PC-9 (cell line): ENCODE measurements around the gene MUC5AC. TPM values are rescaled to one million over a fixed set of nuclear protein-coding genes. Genes with fewer than 3 reads are reported as not detected.
A peak's percentile ranks its signal among the peaks of the same experiment; 100 is the strongest.

Experiments used
- BruUV-seq: library from RNA; stranded (reverse); fragments of 400-500 nt; replicated peaks from 2 replicates; lab custom pipeline; 2021; lab: Mats Ljungman, UMichigan
- CTCF ChIA-PET: fragments of 300-600 bp; sonication (Branson Sonifier 250); formaldehyde crosslinking; loops from one replicate; lab custom pipeline; 2022; ENCODE audit warnings: antibody characterized with exemption; lab: Charles Lee
- POLR2A ChIA-PET: fragments of 300-600 bp; sonication (Branson Sonifier 250); formaldehyde crosslinking; loops from one replicate; lab custom pipeline; 2022; ENCODE audit warnings: antibody characterized with exemption; ENCODE audit not compliant: unreplicated experiment; lab: Charles Lee
- DNase-seq, 2 experiments: peaks; one replicate each; pipeline versions ENCODE4 v3.0.0 to v3.0.0-alpha.2; 2015 to 2022; ENCODE audit warnings: mixed read lengths in 1 of 2
- H2AFZ ChIP-seq: fragments of 200-600 bp; sonication (generic); 2 replicates; pipeline ENCODE4 v1.8.1; 2017; ENCODE audit warnings: antibody characterized with exemption
- H3F3A ChIP-seq: fragments of 200-600 bp; sonication (generic); 2 replicates; pipeline ENCODE4 v1.8.1; 2017; ENCODE audit warnings: antibody characterized with exemption, mild to moderate bottlenecking, low read depth; ENCODE audit not compliant: insufficient read depth
- H3K27ac ChIP-seq: fragments of 200-600 bp; sonication (generic); 2 replicates; pipeline ENCODE4 v1.6.1; 2016; ENCODE audit warnings: mixed run types
- H3K27me3 ChIP-seq: fragments of 200-600 bp; sonication (generic); 2 replicates; pipeline ENCODE4 v1.6.1; 2016; ENCODE audit warnings: low read depth, mixed run types; ENCODE audit not compliant: insufficient read depth
- H3K36me3 ChIP-seq: fragments of 200-600 bp; sonication (generic); 2 replicates; pipeline ENCODE4 v1.6.1; 2016; ENCODE audit warnings: low read depth, mixed run types
- H3K4me1 ChIP-seq: fragments of 200-600 bp; sonication (generic); replicated peaks from 2 replicates; pipeline ENCODE4 v1.6.1; 2016; ENCODE audit warnings: mixed run types; ENCODE audit not compliant: insufficient read depth
- H3K4me2 ChIP-seq: fragments of 200-600 bp; sonication (generic); 2 replicates; pipeline ENCODE4 v1.6.1; 2017; ENCODE audit warnings: mixed run types
- H3K4me3 ChIP-seq: fragments of 200-600 bp; sonication (generic); 2 replicates; pipeline ENCODE4 v1.6.1; 2016; ENCODE audit warnings: mixed run types
- H3K79me2 ChIP-seq: fragments of 200-600 bp; sonication (generic); 2 replicates; pipeline ENCODE4 v1.6.1; 2017; ENCODE audit warnings: low read depth, mixed run types
- H3K9me2 ChIP-seq: fragments of 200-600 bp; sonication (generic); 2 replicates; pipeline ENCODE4 v1.8.1; 2017; ENCODE audit warnings: mild to moderate bottlenecking; ENCODE audit not compliant: insufficient read depth
- H3K9me3 ChIP-seq: fragments of 200-600 bp; sonication (generic); 2 replicates; pipeline ENCODE4 v1.8.1; 2016; ENCODE audit warnings: low read depth; ENCODE audit not compliant: insufficient read depth
- H4K20me1 ChIP-seq: fragments of 200-600 bp; sonication (generic); 2 replicates; pipeline ENCODE4 v1.8.1; 2017; ENCODE audit not compliant: insufficient read depth
- EZH2 ChIP-seq: fragments of 200-600 bp; sonication (generic); IDR thresholded peaks from 2 replicates; pipeline ENCODE4 v1.8.0; 2017; ENCODE audit warnings: antibody characterized with exemption, low read depth
- intact Hi-C: fragments of 100-400 bp; cut with micrococcal nuclease; formaldehyde crosslinking; loops from one replicate; pipeline ENCODE4 v1.10.0; 2022; ENCODE audit not compliant: unreplicated experiment
- total RNA-seq: library from RNA; stranded (reverse); gene quantifications from 2 replicates; pipeline ENCODE4 v1.2.3, GENCODE V29; 2021
- TF ChIP-seq, protein P1 (sequence below): fragments of 200-600 bp; sonication (generic); conservative IDR thresholded peaks from 2 replicates; pipeline ENCODE4 v1.6.1; 2017; ENCODE audit warnings: mixed run types, antibody characterized with exemption, mild to moderate bottlenecking, moderate library complexity

The MUC5AC gene
- total RNA-seq, 1 experiment from 2014 or later = 0.09 TPM

DNA sequence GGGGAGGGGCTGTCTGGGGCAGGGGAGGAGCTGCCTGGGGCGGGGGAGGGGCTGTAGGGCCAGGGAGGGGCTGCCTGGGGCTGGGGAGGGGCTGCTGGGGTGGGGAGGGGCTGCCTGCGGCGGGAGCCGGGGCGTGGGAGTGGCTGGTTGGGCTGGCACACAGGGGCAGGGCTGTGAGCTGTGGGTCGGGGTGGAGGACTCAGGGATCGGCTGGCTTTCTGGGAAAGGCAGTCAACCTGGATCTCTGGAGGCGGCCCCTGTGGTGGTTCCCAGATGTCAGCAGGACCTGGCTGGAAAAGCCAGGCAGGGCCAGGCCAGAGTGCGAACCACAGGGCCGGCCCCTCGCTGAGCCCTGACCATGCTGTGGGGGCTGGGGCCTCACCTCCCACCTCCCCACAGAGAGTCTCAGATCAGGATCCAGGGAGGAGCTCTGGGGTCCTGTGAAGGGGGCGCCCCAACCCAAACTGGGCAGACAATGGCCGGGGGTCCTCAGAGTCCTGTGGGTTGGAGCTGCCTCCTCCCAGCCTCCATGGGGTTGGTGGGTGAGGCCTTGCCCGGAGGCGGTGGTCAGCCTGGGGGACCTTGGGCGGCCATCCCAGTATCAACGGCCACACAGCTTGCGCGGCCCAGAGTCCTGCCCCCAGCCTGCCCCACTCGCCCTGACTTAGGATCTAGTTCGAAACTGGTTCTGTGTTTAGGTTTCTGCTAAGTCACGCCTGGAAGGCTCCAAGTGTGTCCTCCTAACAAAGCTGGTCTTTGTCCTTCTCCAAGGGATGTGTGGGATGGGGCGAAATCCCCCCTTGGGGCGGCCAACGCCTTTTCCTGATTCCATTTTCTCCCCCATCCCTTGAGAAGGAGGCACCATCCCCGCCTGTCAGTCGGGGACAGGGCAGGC, 67.0 kb downstream of the MUC5AC start:
- Histone ChIP-seq H3K9me2 (no peaks in the 10 kb centered on the region), H3K27me3 (no peaks in the 10 kb centered on the region), H2AFZ (no peak overlapping the region), H3K9me3 (no peaks in the 10 kb centered on the region), H3K4me3 (peak overlapping the region; percentile 39; the same call in 1 of the 2 replicates), H3K27ac (no peak overlapping the region), H3K4me2 (peak overlapping the region; percentile 56), H3K36me3 (no peaks in the 10 kb centered on the region), H3K79me2 (0 out of 2 replicates have a peak, but pooled peaks cover 3% of the 10 kb centered on the region), H3K4me1 (peaks cover 26% of the 10 kb centered on the region), H3F3A (no peaks in the 10 kb centered on the region), H4K20me1 (no peaks in the 10 kb centered on the region)
- TF ChIP-seq EZH2 = no peak
- TF ChIP-seq, protein P1, sequence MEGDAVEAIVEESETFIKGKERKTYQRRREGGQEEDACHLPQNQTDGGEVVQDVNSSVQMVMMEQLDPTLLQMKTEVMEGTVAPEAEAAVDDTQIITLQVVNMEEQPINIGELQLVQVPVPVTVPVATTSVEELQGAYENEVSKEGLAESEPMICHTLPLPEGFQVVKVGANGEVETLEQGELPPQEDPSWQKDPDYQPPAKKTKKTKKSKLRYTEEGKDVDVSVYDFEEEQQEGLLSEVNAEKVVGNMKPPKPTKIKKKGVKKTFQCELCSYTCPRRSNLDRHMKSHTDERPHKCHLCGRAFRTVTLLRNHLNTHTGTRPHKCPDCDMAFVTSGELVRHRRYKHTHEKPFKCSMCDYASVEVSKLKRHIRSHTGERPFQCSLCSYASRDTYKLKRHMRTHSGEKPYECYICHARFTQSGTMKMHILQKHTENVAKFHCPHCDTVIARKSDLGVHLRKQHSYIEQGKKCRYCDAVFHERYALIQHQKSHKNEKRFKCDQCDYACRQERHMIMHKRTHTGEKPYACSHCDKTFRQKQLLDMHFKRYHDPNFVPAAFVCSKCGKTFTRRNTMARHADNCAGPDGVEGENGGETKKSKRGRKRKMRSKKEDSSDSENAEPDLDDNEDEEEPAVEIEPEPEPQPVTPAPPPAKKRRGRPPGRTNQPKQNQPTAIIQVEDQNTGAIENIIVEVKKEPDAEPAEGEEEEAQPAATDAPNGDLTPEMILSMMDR = no peak
- intact Hi-C loops = loop anchor here (5.0 kb wide), 1 partner anchor 72 kb away; no protein-coding TSS in a partner anchor
- CTCF ChIA-PET = interaction anchor here (0.6 kb wide), 3 partner anchors 12 to 351 kb away, joined by 3 to 5 read pairs (median 3); no protein-coding TSS in a partner anchor
- POLR2A ChIA-PET = interaction anchor here (0.6 kb wide), 2 partner anchors 21 to 221 kb away, joined by 4 to 6 read pairs; no protein-coding TSS in a partner anchor
- no TSS peak for BruUV-seq
- no peak for DNase-seq

DNA sequence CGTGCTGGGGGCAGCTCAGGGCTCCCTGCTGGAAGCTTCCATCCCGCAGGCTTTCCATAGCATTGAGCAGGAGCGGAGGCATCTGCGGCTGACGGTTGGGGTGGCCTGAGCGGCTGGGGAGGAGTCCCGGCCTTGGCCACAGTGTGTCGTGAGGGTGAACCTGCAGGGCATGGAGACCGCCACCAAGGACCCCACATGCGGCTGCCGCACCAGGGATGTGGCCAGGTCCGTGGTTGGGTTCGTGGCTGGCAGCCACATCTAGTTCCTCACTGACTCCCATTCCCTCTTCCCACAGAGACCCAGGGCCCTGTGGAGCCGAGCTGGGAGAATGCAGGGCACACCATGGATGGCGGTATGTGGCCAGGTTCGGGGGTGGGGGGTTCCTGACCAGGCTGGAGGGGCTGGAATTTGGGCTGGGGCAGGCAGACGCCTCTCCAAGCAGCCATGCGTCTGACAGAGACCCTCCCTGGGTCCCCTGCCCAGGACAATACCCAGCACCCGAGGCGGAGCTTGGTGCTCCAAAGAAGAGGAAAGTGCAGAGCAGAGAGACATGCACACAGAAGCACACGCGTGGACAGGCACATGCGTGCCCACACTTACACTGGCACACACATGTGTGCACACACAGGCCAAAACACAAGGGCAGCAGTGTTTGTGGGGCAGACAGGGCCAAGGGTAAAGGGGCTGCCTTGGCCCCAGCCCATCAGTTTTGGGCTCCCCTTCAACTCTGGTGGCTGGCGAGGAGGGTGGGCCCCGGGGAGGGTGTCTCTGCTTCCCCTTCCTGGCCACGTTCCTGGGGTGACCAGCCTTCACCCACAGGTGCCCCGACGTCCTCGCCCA, 67.9 kb downstream of the MUC5AC start:
- Histone ChIP-seq H2AFZ (no peak overlapping the region), H3K4me3 (peak overlapping the region; percentile 39; the same call in 1 of the 2 replicates), H3F3A (no peaks in the 10 kb centered on the region), H3K4me2 (peak overlapping the region; percentile 56), H3K36me3 (no peaks in the 10 kb centered on the region), H3K9me3 (no peaks in the 10 kb centered on the region), H3K79me2 (0 out of 2 replicates have a peak, but pooled peaks cover 3% of the 10 kb centered on the region), H3K9me2 (no peaks in the 10 kb centered on the region), H3K4me1 (peaks cover 17% of the 10 kb centered on the region), H3K27ac (no peak overlapping the region), H4K20me1 (no peaks in the 10 kb centered on the region), H3K27me3 (no peaks in the 10 kb centered on the region)
- TF ChIP-seq EZH2 = no peak
- TF ChIP-seq, protein P1 = no peak
- ChIA-PET POLR2A (no interaction called here), CTCF (interaction anchor here (0.6 kb wide), 1 partner anchor 11 kb away, joined by 3 read pairs; no protein-coding TSS in a partner anchor)
- DNase-seq = no peak
- intact Hi-C loops = no loop called here
- no TSS peak for BruUV-seq
